Lung (tissue), 12 donors: ENCODE data around the gene RBM46. TPM values are rescaled to one million over a fixed set of nuclear protein-coding genes. Genes with fewer than 3 reads are reported as not detected.

Source experiments
- ATAC-seq: fragments of 200-7000 bp; cut with Tn5 transposase; one replicate; pipeline ENCODE4 v1.9.1; 2020; ENCODE audit warnings: moderate number of reproducible peaks; ENCODE audit not compliant: insufficient read depth, low FRiP score
- DNase-seq, 3 donors: peaks; one replicate each; pipeline ENCODE4 v3.0.0-alpha.2; 2013 to 2017
- H3K27ac ChIP-seq, 2 donors: one replicate each; pipeline ENCODE4 v1.5.1; 2013; ENCODE audit warnings: mild to moderate bottlenecking in 2 of 2, moderate library complexity in 2 of 2, control low read depth in 1 of 2, inconsistent platforms in 1 of 2, low read depth in 1 of 2, low read length in 1 of 2
- H3K27me3 ChIP-seq, 3 donors: one replicate each; pipeline ENCODE4 v1.5.1; 2013; ENCODE audit warnings: low read length in 2 of 3; ENCODE audit not compliant: control insufficient read depth in 3 of 3, insufficient read depth in 3 of 3
- H3K36me3 ChIP-seq, 4 donors: one replicate each; pipeline ENCODE4 v1.5.1; 2013; ENCODE audit warnings: low read length in 4 of 4, mild to moderate bottlenecking in 1 of 4, moderate library complexity in 1 of 4; ENCODE audit not compliant: control insufficient read depth in 4 of 4, insufficient read depth in 4 of 4
- H3K4me1 ChIP-seq, 5 donors: one replicate each; pipeline ENCODE4 v1.5.1; 2013; ENCODE audit warnings: low read length in 5 of 5, mild to moderate bottlenecking in 2 of 5, moderate library complexity in 1 of 5; ENCODE audit not compliant: control insufficient read depth in 5 of 5, insufficient read depth in 5 of 5
- H3K4me3 ChIP-seq: one replicate; pipeline ENCODE4 v1.5.1; 2013; ENCODE audit warnings: mild to moderate bottlenecking, control low read depth, moderate library complexity
- H3K9ac ChIP-seq, 2 donors: one replicate each; pipeline ENCODE4 v1.5.1; 2013; ENCODE audit warnings: low read length in 2 of 2, control low read depth in 1 of 2; ENCODE audit not compliant: insufficient read depth in 1 of 2
- H3K9me3 ChIP-seq, 4 donors: one replicate each; pipeline ENCODE4 v1.5.1; 2013; ENCODE audit warnings: low read length in 3 of 4, mild to moderate bottlenecking in 1 of 4, moderate library complexity in 1 of 4; ENCODE audit not compliant: control insufficient read depth in 4 of 4, insufficient read depth in 3 of 4
- WGBS, 2 donors: extraction: QIAGEN DNeasy Blood & Tissue Kit; methylation state at CpG; one replicate each; pipeline ENCODE4 v1.1.7; 2013; 5-methylcytosine and 5-hydroxymethylcytosine counted together
- polyA plus RNA-seq, 2 donors: library from polyadenylated mRNA; stranded (reverse); fragments of 200-250 nt; gene quantifications; one replicate each; pipeline ENCODE4 v1.2.1, GENCODE V29; 2013
- total RNA-seq, 2 donors: library from RNA; depleted of rRNA in 1 of 2; stranded (reverse); fragments of >200 nt in 1 of 2; gene quantifications; one replicate each; pipeline ENCODE4 v1.2.1, GENCODE V29; 2014 to 2021
- TF ChIP-seq, protein P1 (sequence below): IDR thresholded peaks from 2 replicates; pipeline ENCODE4 v1.5.1; 2012; ENCODE audit warnings: mild to moderate bottlenecking; ENCODE audit errors: control extremely low read depth, extremely low read depth
- donor health status: control.
- donor health status: control.
- donor health status: Bipolar disorder and iron deficiency.
- donor health status: healthy.
- donor health status: DM: yes; HTN: yes; CAD: no.

Gene RBM46
- total and polyA plus RNA-seq, 4 donors: 0.06 TPM; not detected in 3

DNA sequence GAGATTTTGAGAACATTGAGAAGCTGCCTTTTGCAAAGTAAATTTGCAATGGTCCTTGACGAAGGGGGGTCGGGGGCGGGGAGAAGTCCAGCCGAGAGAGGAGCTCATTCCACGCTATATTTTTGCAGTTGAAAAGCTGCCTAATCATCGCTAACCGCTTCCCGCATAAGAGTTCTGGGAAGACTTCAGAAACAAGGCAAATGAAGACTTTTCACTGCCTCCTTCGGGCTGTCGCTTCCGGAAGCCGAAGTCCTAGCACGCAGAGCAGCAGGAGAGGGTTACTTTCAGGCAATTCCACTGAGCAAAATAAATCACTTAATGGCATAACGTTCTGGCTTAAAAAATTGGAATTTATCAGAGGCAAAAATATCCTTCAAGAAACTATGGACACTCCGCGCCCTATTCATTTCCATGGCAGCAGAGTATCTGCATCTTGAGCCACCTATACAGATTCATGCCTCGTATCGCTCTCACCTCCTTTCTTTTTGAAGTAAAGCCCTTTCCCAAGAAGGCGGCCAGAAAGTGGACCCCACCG, 39.9 kb upstream of the RBM46 start:
- ATAC-seq: no peak
- H3K9me3 ChIP-seq: peaks cover 0 to 9% (median 0%) of the 10 kb centered on the region in 4 donors
- TF ChIP-seq, protein P1, sequence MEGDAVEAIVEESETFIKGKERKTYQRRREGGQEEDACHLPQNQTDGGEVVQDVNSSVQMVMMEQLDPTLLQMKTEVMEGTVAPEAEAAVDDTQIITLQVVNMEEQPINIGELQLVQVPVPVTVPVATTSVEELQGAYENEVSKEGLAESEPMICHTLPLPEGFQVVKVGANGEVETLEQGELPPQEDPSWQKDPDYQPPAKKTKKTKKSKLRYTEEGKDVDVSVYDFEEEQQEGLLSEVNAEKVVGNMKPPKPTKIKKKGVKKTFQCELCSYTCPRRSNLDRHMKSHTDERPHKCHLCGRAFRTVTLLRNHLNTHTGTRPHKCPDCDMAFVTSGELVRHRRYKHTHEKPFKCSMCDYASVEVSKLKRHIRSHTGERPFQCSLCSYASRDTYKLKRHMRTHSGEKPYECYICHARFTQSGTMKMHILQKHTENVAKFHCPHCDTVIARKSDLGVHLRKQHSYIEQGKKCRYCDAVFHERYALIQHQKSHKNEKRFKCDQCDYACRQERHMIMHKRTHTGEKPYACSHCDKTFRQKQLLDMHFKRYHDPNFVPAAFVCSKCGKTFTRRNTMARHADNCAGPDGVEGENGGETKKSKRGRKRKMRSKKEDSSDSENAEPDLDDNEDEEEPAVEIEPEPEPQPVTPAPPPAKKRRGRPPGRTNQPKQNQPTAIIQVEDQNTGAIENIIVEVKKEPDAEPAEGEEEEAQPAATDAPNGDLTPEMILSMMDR: no peak
- no peak overlapping the region for H3K9ac ChIP-seq
- H3K27ac ChIP-seq: no peak overlapping the region
- peak in 2 of 3 donors; percentile 30 to 35 for DNase-seq
- no peak overlapping the region for H3K4me3 ChIP-seq
- no peaks in the 10 kb centered on the region for H3K36me3 ChIP-seq
- H3K4me1 ChIP-seq: peaks cover 0 to 34% (median 12%) of the 10 kb centered on the region in 5 donors
- WGBS, 2 donors: 11 to 25% methylated on average over 20 of the region's 20 CpGs
- peaks cover 0 to 69% (median 54%) of the 10 kb centered on the region in 3 donors for H3K27me3 ChIP-seq

GRCh38 chr4:154741922-154742850, 38.9 kb upstream of the RBM46 start:
- peak; percentile 21 to 27 (median 27) for DNase-seq
- 3 to 5% methylated on average over 49 of the region's 49 CpGs for WGBS, 2 donors
- H3K4me3 ChIP-seq: no peak overlapping the region
- no peak overlapping the region for H3K27ac ChIP-seq
- peaks cover 0 to 79% (median 60%) of the 10 kb centered on the region in 3 donors for H3K27me3 ChIP-seq
- peaks cover 0 to 9% (median 0%) of the 10 kb centered on the region in 4 donors for H3K9me3 ChIP-seq
- H3K9ac ChIP-seq: no peak overlapping the region
- TF ChIP-seq, protein P1: no peak
- peaks cover 0 to 34% (median 12%) of the 10 kb centered on the region in 5 donors for H3K4me1 ChIP-seq
- no peaks in the 10 kb centered on the region for H3K36me3 ChIP-seq
- ATAC-seq: no peak

GRCh38 chr4:154743683-154744340, 37.3 kb upstream of the RBM46 start, which contains the start of gene LRAT:
Gene LRAT, plus strand, starts transcription at chr4:154744000. Its CDS starts 327 bp downstream, at chr4:154744327.
- TF ChIP-seq, protein P1: no peak
- peak; percentile 29 to 58 (median 52) for DNase-seq
- WGBS, 2 donors: 2% methylated on average over 47 to 55 of the region's 55 CpGs
- Histone ChIP-seq H3K27me3 (peaks cover 0 to 90% (median 69%) of the 10 kb centered on the region in 3 donors), H3K4me1 (peaks cover 0 to 34% (median 12%) of the 10 kb centered on the region in 5 donors), H3K36me3 (no peaks in the 10 kb centered on the region), H3K27ac (no peak within 1 kb of the TSS), H3K9ac (no peak within 1 kb of the TSS), H3K9me3 (peaks cover 0 to 9% (median 0%) of the 10 kb centered on the region in 4 donors), H3K4me3 (peak within 1 kb of the TSS; percentile 27)
- ATAC-seq: peak; percentile 92
